ENCODE measurements around the gene STAT2.
A peak's percentile ranks its signal among the peaks of the same experiment; 100 is the strongest.
"Not testable (repeated sequence)": the region's sequence is repeated elsewhere in the genome, so short reads cannot be mapped to it uniquely, and the experiment has no call there.

STAT2 gene

GRCh38 chr12:56362130-56363059 lies 2.5 kb upstream of the STAT2 start, which contains the start of gene APOF:
Gene APOF, minus strand, starts transcription at chr12:56362857. Its CDS starts 112 bp downstream, at chr12:56362745.
- no peak for DNase-seq (ENCODE audit: low read depth)

- no peak for DNase-seq (ENCODE audit: low read depth)
Observed at GRCh38 chr12:56361487-56362129, 1.7 kb upstream of the STAT2 start.

GRCh38 chr12:56358836-56359532 lies 923 bp downstream of the STAT2 start:
- no peak for DNase-seq (ENCODE audit: low read depth)

- DNase-seq (ENCODE audit: low read depth): no peak
Observed at GRCh38 chr12:56351325-56351724, 8.6 kb downstream of the STAT2 start.

- DNase-seq (ENCODE audit: low read depth): no peak
Observed at GRCh38 chr12:56350662-56351061, 9.2 kb downstream of the STAT2 start.

GRCh38 chr12:56348776-56349175 lies 11.1 kb downstream of the STAT2 start:
- no peak for DNase-seq (ENCODE audit: low read depth)

- DNase-seq (ENCODE audit: low read depth): not testable (repeated sequence)
Observed at GRCh38 chr12:56347255-56347654, 12.7 kb downstream of the STAT2 start.

- DNase-seq (ENCODE audit: low read depth): no peak
Observed at GRCh38 chr12:56346675-56347074, 13.2 kb downstream of the STAT2 start.

- DNase-seq (ENCODE audit: low read depth): not testable (repeated sequence)
Observed at GRCh38 chr12:56342290-56342689, 17.6 kb downstream of the STAT2 start.

- no peak for DNase-seq (ENCODE audit: low read depth)
Observed at GRCh38 chr12:56341616-56342015, 18.3 kb downstream of the STAT2 start.

GRCh38 chr12:56339158-56339422 lies 20.8 kb downstream of the STAT2 start:
- DNase-seq (ENCODE audit: low read depth): no peak

GRCh38 chr12:56338308-56339157 lies 21.4 kb downstream of the STAT2 start, which contains the start of gene IL23A:
Gene IL23A, plus strand, starts transcription at chr12:56338884. Its CDS starts 161 bp downstream, at chr12:56339045.
- peak; percentile 68 for DNase-seq (ENCODE audit: low read depth)

GRCh38 chr12:56337753-56338251 lies 22.1 kb downstream of the STAT2 start:
- no peak for DNase-seq (ENCODE audit: low read depth)

GRCh38 chr12:56336361-56337167 lies 23.3 kb downstream of the STAT2 start:
- DNase-seq (ENCODE audit: low read depth): no peak

GRCh38 chr12:56335527-56335926 lies 24.4 kb downstream of the STAT2 start:
- DNase-seq (ENCODE audit: low read depth): not testable (repeated sequence)

GRCh38 chr12:56334490-56334793 lies 25.5 kb downstream of the STAT2 start:
- no peak for DNase-seq (ENCODE audit: low read depth)

GRCh38 chr12:56333679-56334489 lies 26.0 kb downstream of the STAT2 start, which contains the start of gene PAN2:
Gene PAN2, minus strand, starts transcription at chr12:56334000. Its CDS starts 906 bp downstream, at chr12:56333094.
- DNase-seq (ENCODE audit: low read depth): peak; percentile 84

- no peak for DNase-seq (ENCODE audit: low read depth)
Observed at GRCh38 chr12:56333197-56333678, 26.7 kb downstream of the STAT2 start.

GRCh38 chr12:56332512-56333196 lies 27.3 kb downstream of the STAT2 start:
- no peak for DNase-seq (ENCODE audit: low read depth)

Measured in stimulated activated CD8-positive, alpha-beta memory T cell treated with anti-CD3 and anti-CD28 coated beads, Interleukin-12 subunit alpha, Interleukin-12 subunit beta, amount 100 ng/mL, for 4 hours (primary cell).